GM12874 (cell line): Measurements from ENCODE around the gene KCNAB1.

ENCODE experiments used
- TF ChIP-seq, protein P1 (sequence below): IDR thresholded peaks from 2 replicates; pipeline ENCODE4 v1.5.1; 2011; ENCODE audit warnings: low read depth, mild to moderate bottlenecking, control low read depth, low read length, moderate library complexity; ENCODE audit not compliant: insufficient read depth

Gene KCNAB1

DNA sequence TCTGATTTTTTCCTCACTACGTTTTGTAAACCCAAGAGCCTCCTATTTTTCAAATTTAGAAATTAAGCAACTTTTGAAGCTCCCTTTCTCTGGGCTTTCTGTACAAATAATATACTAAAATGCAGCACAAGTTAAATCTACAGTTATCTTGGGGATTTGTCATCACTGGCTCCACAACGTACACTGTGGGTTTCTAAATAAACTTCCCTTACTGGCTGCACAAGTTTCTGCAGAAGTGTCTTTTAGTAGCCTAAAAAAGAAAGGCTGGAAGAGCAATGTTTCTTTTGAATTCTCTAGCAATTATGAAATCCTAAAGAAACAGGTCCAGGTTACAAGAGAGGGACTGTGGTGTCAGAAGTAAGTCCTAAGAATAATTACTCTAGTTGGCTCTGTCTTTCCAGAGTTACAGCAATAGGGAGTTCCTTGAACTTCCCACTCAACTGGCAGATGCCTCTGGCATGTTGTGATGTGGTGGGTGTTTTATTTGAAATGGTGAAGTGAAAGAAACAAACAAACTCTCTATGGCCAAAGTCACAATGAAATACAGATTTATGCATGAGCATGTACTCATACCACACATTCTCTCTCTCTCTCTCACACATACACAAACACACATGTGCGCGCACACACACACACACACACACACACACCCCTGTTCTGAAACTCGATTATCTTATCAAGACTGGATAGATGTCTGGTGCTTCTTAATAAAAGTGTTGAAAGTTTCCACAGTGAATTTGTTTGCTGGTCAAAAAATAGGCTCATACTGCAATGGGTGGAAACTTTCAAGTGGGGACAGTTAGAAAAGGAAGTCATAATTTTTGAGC is 236.4 kb downstream of the KCNAB1 start:
- TF ChIP-seq, protein P1, sequence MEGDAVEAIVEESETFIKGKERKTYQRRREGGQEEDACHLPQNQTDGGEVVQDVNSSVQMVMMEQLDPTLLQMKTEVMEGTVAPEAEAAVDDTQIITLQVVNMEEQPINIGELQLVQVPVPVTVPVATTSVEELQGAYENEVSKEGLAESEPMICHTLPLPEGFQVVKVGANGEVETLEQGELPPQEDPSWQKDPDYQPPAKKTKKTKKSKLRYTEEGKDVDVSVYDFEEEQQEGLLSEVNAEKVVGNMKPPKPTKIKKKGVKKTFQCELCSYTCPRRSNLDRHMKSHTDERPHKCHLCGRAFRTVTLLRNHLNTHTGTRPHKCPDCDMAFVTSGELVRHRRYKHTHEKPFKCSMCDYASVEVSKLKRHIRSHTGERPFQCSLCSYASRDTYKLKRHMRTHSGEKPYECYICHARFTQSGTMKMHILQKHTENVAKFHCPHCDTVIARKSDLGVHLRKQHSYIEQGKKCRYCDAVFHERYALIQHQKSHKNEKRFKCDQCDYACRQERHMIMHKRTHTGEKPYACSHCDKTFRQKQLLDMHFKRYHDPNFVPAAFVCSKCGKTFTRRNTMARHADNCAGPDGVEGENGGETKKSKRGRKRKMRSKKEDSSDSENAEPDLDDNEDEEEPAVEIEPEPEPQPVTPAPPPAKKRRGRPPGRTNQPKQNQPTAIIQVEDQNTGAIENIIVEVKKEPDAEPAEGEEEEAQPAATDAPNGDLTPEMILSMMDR: no peak

DNA sequence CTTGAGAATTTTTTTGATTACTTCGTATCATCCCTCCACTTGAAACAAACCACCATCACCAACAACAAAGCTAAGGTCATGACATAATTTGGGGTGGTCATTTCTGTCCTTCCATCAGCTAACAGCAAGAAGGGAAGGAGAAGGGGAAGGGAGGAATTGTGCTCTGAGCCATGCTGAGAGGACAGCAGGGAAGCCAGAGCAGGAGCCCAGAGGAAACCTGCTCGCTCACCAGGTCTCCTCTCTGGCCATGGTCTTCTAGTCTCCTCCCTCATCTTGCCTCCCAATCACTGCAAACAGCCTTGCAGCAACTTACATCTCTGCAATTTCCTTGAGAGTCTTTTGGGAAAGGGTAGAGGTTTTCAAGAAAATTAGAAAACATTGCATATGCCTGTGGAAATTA is 237.9 kb downstream of the KCNAB1 start:
- TF ChIP-seq, protein P1: no peak

DNA sequence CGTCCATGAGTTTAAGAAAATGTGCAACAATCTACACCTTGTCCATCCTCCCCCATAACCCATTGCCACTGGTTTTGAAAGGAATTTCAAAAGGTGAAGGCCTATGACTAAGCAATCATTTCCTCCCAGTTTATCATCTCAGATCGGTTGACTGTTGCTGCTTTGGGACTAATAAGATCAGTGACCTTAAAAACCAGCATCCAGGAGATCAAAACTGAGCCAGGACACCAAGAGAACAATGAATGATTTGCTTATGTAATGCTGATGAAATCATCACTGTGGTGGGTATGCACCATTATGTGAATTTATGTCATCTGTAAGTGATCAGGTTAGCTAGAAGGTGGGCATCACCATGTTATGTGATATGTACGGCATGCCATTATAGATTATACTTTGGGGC is 239.0 kb downstream of the KCNAB1 start:
- TF ChIP-seq, protein P1: no peak

DNA sequence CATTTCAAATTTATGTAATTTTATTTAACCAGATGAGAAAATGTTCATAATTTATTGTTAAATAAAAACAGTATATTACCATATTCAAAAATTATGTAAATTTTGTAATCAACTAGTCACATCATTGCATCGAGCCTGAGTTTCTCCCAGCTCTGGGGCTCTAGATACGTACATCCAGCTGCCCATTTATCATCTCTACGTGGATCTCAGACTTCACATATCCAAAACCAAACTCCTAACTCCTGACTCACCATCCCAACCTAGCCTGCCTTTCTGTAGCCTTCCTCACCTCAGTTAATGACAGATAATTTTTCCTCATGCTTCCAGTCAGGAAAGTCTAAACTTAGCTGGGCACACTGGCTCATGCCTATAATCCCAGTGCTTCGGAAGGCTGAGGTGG is 239.7 kb downstream of the KCNAB1 start:
- TF ChIP-seq, protein P1: no peak

DNA sequence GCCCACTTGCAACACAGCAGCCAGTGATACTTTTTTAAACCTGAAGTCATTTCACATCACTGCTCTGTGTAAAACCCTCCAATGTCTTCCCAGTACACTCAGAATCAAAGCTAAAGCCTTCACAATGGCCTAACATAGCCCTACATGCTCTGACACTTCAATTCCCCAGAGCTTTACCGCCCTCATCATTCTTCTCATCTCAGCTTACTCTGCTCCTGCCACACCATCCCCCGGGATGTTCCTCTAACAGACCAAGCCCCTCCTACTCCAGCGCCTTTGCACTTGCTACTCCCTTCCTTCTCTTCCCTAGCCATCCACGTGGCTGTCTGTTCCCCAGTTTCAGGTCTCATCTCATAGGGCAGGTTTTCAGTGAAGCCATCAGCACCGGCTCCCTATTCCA is 240.6 kb downstream of the KCNAB1 start:
- TF ChIP-seq, protein P1: no peak

DNA sequence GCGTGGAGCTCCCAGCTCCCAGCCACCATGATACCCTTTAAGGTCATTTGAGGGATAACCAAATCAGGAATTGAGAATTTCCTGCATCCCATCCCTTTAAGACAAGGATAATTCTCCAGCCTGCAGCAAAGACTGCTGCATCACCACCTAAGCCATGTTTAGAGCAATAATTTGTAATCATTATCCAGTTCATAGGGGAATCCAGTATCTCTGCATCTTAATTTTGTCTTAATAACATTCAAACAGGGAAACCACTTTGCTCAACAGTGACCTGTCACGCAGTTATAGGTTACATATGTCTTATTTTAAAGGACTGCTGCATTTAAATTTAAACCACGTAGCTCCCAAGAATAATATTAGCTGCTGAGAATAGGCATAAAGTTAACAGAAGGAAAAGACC is 246.2 kb downstream of the KCNAB1 start:
- TF ChIP-seq, protein P1: no peak

DNA sequence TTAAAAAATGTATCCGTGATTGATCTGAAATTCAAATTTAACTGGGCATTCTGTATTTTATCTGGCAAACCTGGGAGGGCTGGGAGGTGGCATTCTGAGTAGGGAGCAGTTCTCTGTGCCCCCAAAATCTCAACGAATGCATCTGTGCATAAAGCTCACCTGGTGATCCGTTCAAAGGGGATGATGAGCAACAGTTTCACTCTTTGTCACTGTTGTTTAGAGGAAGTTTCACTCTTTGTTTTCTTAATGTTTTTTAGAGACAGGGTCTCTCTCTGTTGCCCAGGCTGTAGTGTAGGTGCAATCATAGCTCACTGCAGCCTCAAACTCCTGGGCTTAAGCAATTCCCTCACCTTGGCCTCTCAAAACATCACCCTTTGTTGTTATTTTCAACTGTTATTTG is 247.8 kb downstream of the KCNAB1 start:
- TF ChIP-seq, protein P1: no peak

DNA sequence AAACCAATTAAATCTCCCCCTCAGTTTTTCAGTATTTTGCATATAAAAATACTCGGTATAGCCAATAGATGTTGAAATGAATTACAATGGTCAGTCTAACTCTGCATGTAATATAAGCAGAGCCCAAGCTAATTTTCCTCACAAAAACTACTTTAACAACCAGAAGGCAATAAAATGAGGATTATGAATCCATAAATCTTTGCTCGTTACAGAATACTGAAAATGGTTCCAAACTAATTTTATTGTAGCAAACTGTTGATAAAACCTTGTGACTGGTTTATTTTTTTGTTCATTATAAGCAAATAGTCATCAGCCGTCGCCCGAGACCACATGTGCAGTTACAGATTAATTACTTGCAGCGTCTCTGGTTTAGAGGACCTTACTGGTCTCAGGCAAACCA is 251.3 kb downstream of the KCNAB1 start:
- TF ChIP-seq, protein P1: no peak
